ENCODE results near the gene RASSF10.

Gene RASSF10

GRCh38 chr11:12989428-12990161 lies 19.5 kb upstream of the RASSF10 start:
- no peak for TF ChIP-seq CTCF (IDR thresholded peaks at IDR 0.05; ENCODE audit: low read depth, low read length)
- Histone ChIP-seq H3K9me3 (no peaks in the 10 kb centered on the region), H3K27me3 (no peaks in the 10 kb centered on the region), H3K4me3 (ENCODE audit: low read depth, low read length) (no peak overlapping the region), H3K4me1 (no peaks in the 10 kb centered on the region), H3K36me3 (no peaks in the 10 kb centered on the region)
- DNase-seq, result no peak

DNA sequence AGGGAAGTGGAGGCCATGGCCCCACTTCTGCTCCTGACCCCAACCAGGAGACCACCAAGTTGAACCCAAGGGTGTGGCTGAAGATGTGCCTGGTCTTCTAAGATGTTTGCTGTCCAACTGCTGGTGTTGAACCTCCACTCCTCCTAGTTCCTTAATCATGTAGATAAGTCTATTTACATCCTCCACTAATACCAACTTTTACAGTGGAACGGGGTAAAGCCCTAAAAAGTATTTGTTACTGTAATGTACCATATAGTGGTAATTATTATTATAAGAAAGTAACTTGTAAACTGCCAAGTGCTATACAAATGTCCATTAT lies 19.0 kb upstream of the RASSF10 start:
- no peaks in the 10 kb centered on the region for H3K9me3 ChIP-seq
- H3K36me3 ChIP-seq, result no peaks in the 10 kb centered on the region
- H3K4me3 ChIP-seq (ENCODE audit: low read depth, low read length), result no peak overlapping the region
- TF ChIP-seq CTCF (IDR thresholded peaks at IDR 0.05; ENCODE audit: low read depth, low read length), result no peak
- H3K27me3 ChIP-seq, result no peaks in the 10 kb centered on the region
- H3K4me1 ChIP-seq, result no peaks in the 10 kb centered on the region
- no peak for DNase-seq

GRCh38 chr11:12991426-12991825 lies 17.7 kb upstream of the RASSF10 start:
- H3K9me3 ChIP-seq, result no peaks in the 10 kb centered on the region

GRCh38 chr11:12993626-12994025 lies 15.5 kb upstream of the RASSF10 start:
- H3K36me3 ChIP-seq, result no peaks in the 10 kb centered on the region
- no peaks in the 10 kb centered on the region for H3K9me3 ChIP-seq
- no peak for DNase-seq
- H3K27me3 ChIP-seq, result no peaks in the 10 kb centered on the region
- H3K4me3 ChIP-seq (ENCODE audit: low read depth, low read length), result no peak overlapping the region
- no peaks in the 10 kb centered on the region for H3K4me1 ChIP-seq
- no peak for TF ChIP-seq CTCF (IDR thresholded peaks at IDR 0.05; ENCODE audit: low read depth, low read length)

More at GRCh38 chr11:12991426-12991825, 17.7 kb upstream of the RASSF10 start:
- no peak for DNase-seq
- H3K27me3 ChIP-seq, result no peaks in the 10 kb centered on the region
- no peak for TF ChIP-seq CTCF (IDR thresholded peaks at IDR 0.05; ENCODE audit: low read depth, low read length)
- no peaks in the 10 kb centered on the region for H3K36me3 ChIP-seq
- H3K4me1 ChIP-seq, result no peaks in the 10 kb centered on the region
- H3K4me3 ChIP-seq (ENCODE audit: low read depth, low read length), result no peak overlapping the region

GRCh38 chr11:12994476-12994875 lies 14.6 kb upstream of the RASSF10 start:
- no peak for TF ChIP-seq CTCF (IDR thresholded peaks at IDR 0.05; ENCODE audit: low read depth, low read length)
- Histone ChIP-seq H3K36me3 (no peaks in the 10 kb centered on the region), H3K4me3 (ENCODE audit: low read depth, low read length) (no peak overlapping the region), H3K4me1 (no peaks in the 10 kb centered on the region), H3K9me3 (no peaks in the 10 kb centered on the region), H3K27me3 (no peaks in the 10 kb centered on the region)
- no peak for DNase-seq

DNA sequence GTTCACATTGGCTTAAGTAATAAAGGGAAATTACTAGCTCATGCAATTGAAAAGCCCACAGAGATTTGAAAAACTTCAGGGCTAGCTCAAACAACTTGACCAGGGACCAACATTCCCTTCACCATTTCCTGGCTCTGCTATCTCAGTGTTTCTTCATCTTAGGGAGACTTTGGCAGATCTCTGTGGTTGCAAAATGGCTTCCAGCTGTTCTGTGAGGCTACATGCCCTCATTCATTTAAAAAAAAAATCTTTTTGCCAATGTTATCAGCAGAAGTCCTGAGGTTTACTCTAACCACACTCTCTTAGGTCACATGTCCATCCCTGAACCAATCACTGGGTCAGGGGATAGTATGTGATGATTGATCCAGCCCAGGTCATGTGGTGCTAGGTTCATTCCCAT lies 13.9 kb upstream of the RASSF10 start:
- Histone ChIP-seq H3K9me3 (no peaks in the 10 kb centered on the region), H3K4me1 (no peaks in the 10 kb centered on the region), H3K4me3 (ENCODE audit: low read depth, low read length) (no peak overlapping the region), H3K36me3 (no peaks in the 10 kb centered on the region), H3K27me3 (no peaks in the 10 kb centered on the region)
- TF ChIP-seq CTCF (IDR thresholded peaks at IDR 0.05; ENCODE audit: low read depth, low read length), result no peak
- no peak for DNase-seq

All from BE2C (cell line).